Measurements from ENCODE around the gene AGBL3.

AGBL3 gene

DNA sequence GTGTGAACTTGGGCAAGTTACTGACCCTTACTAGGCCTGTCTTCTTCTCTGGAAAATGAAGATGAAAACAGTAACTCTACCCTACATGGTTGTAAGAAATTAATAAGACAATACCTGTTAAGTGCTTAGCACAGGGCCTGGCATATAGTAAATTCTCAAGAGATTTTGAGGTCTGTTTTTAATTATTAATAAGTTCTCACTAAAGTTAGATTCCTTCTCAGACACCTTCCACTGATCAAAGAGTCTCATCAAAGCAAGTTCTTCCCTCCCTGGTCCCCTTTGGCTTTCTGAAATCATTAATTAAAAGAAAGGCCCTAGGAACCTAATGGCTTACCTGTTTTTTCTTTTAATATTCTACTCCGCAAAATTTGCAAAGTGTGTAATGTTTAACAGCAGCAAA is 166.1 kb downstream of the AGBL3 start:
- Histone ChIP-seq H3K4me1 (ENCODE audit: control insufficient read depth, low read length) (peaks cover 14% of the 10 kb centered on the region), H3K79me2 (ENCODE audit: control insufficient read depth, low read length) (no peaks in the 10 kb centered on the region), H3K27me3 (ENCODE audit: control insufficient read depth, low read length) (no peaks in the 10 kb centered on the region)

DNA sequence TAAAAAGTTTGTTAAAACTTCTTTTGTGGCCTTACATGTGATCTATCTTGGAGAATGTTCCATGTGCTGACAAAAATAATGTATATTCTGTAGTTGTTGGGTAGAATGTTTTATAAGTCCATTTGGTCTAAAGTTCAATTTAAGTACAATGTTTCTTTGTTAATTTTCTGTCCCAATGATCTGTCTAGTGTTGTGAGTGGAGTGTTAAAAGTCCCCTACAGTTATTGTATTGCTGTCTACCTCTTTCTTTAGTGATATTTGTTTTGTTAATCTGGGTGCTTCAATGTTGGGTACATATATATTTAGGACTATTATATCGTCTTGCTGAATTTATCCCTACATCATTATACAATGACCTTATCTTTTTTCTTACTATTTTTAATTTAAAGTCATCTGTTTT is 168.4 kb downstream of the AGBL3 start:
- Histone ChIP-seq H3K4me1 (ENCODE audit: control insufficient read depth, low read length) (peaks cover 3% of the 10 kb centered on the region), H3K79me2 (ENCODE audit: control insufficient read depth, low read length) (no peaks in the 10 kb centered on the region), H3K27me3 (ENCODE audit: control insufficient read depth, low read length) (no peaks in the 10 kb centered on the region)

More for the DNA sequence above, 166.1 kb downstream of the AGBL3 start:
- H4K20me1 ChIP-seq (ENCODE audit: control insufficient read depth, insufficient read depth, low read depth, low read length): no peaks in the 10 kb centered on the region
- TF ChIP-seq, protein P1, sequence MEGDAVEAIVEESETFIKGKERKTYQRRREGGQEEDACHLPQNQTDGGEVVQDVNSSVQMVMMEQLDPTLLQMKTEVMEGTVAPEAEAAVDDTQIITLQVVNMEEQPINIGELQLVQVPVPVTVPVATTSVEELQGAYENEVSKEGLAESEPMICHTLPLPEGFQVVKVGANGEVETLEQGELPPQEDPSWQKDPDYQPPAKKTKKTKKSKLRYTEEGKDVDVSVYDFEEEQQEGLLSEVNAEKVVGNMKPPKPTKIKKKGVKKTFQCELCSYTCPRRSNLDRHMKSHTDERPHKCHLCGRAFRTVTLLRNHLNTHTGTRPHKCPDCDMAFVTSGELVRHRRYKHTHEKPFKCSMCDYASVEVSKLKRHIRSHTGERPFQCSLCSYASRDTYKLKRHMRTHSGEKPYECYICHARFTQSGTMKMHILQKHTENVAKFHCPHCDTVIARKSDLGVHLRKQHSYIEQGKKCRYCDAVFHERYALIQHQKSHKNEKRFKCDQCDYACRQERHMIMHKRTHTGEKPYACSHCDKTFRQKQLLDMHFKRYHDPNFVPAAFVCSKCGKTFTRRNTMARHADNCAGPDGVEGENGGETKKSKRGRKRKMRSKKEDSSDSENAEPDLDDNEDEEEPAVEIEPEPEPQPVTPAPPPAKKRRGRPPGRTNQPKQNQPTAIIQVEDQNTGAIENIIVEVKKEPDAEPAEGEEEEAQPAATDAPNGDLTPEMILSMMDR (IDR thresholded peaks at IDR 0.05; ENCODE audit: low read depth, low read length, poor library complexity, severe bottlenecking): no peak
- TF ChIP-seq EZH2phosphoT487 (IDR thresholded peaks at IDR 0.05; ENCODE audit: borderline replicate concordance, low read length): no peak
- no peak overlapping the region for H3K27ac ChIP-seq (ENCODE audit: low read depth, low read length)
- H3K4me2 ChIP-seq (ENCODE audit: low read length): no peak overlapping the region
- H3K4me3 ChIP-seq (ENCODE audit: low read length): no peak overlapping the region
- H3F3A ChIP-seq (ENCODE audit: control insufficient read depth, insufficient read depth): no peaks in the 10 kb centered on the region
- no peaks in the 10 kb centered on the region for H3K9me2 ChIP-seq (replicated peaks; ENCODE audit: control insufficient read depth, low read length)
- H3K9me3 ChIP-seq (ENCODE audit: control insufficient read depth, insufficient read depth, low read length): peaks cover 20% of the 10 kb centered on the region
- H3K36me3 ChIP-seq (ENCODE audit: control insufficient read depth, low read length): no peaks in the 10 kb centered on the region

DNA sequence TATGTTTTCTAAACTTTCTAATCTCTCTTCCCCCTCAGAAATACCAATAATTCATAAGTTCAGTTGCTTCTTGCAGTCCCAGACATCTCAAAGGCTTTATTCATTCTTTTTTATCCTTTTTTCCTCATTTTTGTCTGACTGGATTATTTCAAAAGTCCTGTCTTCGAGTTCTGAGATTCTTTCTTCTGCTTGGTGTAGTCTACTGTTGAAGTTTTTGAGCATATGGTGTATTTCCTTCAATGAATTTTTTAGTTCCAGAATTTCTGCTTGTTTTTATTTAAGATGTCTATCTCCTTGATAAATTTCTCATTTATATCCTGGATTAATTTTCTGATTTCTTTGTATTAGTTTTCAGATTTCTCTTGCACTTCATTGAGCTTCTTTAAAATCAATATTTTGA is 170.0 kb downstream of the AGBL3 start:
- no peaks in the 10 kb centered on the region for H4K20me1 ChIP-seq (ENCODE audit: control insufficient read depth, insufficient read depth, low read depth, low read length)
- H3K27me3 ChIP-seq (ENCODE audit: control insufficient read depth, low read length): no peaks in the 10 kb centered on the region
- H3K4me2 ChIP-seq (ENCODE audit: low read length): no peak overlapping the region
- no peak overlapping the region for H3K27ac ChIP-seq (ENCODE audit: low read depth, low read length)
- peaks cover 7% of the 10 kb centered on the region for H3K36me3 ChIP-seq (ENCODE audit: control insufficient read depth, low read length)
- H3K9me3 ChIP-seq (ENCODE audit: control insufficient read depth, insufficient read depth, low read length): peaks cover 28% of the 10 kb centered on the region
- no peaks in the 10 kb centered on the region for H3K79me2 ChIP-seq (ENCODE audit: control insufficient read depth, low read length)
- no peaks in the 10 kb centered on the region for H3F3A ChIP-seq (ENCODE audit: control insufficient read depth, insufficient read depth)
- H3K9me2 ChIP-seq (replicated peaks; ENCODE audit: control insufficient read depth, low read length): no peaks in the 10 kb centered on the region
- peaks cover 19% of the 10 kb centered on the region for H3K4me1 ChIP-seq (ENCODE audit: control insufficient read depth, low read length)
- no peak for TF ChIP-seq EZH2phosphoT487 (IDR thresholded peaks at IDR 0.05; ENCODE audit: borderline replicate concordance, low read length)
- TF ChIP-seq, protein P1 (IDR thresholded peaks at IDR 0.05; ENCODE audit: low read depth, low read length, poor library complexity, severe bottlenecking): no peak
- no peak overlapping the region for H3K4me3 ChIP-seq (ENCODE audit: low read length)

More for the DNA sequence above, 168.4 kb downstream of the AGBL3 start:
- H3K36me3 ChIP-seq (ENCODE audit: control insufficient read depth, low read length): no peaks in the 10 kb centered on the region; the same call in 1 of the 2 replicates
- no peaks in the 10 kb centered on the region for H3F3A ChIP-seq (ENCODE audit: control insufficient read depth, insufficient read depth)
- TF ChIP-seq EZH2phosphoT487 (IDR thresholded peaks at IDR 0.05; ENCODE audit: borderline replicate concordance, low read length): no peak
- TF ChIP-seq, protein P1 (IDR thresholded peaks at IDR 0.05; ENCODE audit: low read depth, low read length, poor library complexity, severe bottlenecking): no peak
- no peak overlapping the region for H3K4me2 ChIP-seq (ENCODE audit: low read length)
- H3K9me2 ChIP-seq (replicated peaks; ENCODE audit: control insufficient read depth, low read length): no peaks in the 10 kb centered on the region
- no peak overlapping the region for H3K27ac ChIP-seq (ENCODE audit: low read depth, low read length)
- H4K20me1 ChIP-seq (ENCODE audit: control insufficient read depth, insufficient read depth, low read depth, low read length): no peaks in the 10 kb centered on the region
- H3K4me3 ChIP-seq (ENCODE audit: low read length): no peak overlapping the region
- H3K9me3 ChIP-seq (ENCODE audit: control insufficient read depth, insufficient read depth, low read length): peaks cover 28% of the 10 kb centered on the region

Measured in DOHH2 (cell line).